ENCODE measurements around the gene LRTM2.

Gene LRTM2

GRCh38 chr12:1797991-1798640 is 22.2 kb upstream of the LRTM2 start:
- no peak for DNase-seq (ENCODE audit: low read depth in 4 of 4, low spot score in 1 of 4)

DNA sequence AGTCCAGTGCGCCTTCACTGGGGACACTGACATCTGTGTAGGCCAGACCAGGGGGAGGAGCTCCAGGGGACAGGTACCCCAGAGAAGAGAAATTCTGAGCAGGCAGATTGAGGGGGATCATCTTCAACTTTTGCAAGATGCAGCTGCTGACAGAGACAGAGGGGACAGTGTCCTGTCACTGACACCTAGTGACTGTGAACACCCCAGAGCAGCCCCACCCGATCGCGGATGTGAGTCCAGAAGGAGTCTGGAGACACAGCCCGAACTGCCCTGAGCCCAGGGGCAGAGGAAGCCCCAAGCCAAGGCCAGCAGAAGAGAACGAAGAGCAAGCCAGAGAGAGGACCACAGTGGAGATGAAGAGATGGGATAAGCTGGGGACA is 21.7 kb upstream of the LRTM2 start:
- DNase-seq (ENCODE audit: low read depth in 4 of 4, low spot score in 1 of 4), result no peak

DNA sequence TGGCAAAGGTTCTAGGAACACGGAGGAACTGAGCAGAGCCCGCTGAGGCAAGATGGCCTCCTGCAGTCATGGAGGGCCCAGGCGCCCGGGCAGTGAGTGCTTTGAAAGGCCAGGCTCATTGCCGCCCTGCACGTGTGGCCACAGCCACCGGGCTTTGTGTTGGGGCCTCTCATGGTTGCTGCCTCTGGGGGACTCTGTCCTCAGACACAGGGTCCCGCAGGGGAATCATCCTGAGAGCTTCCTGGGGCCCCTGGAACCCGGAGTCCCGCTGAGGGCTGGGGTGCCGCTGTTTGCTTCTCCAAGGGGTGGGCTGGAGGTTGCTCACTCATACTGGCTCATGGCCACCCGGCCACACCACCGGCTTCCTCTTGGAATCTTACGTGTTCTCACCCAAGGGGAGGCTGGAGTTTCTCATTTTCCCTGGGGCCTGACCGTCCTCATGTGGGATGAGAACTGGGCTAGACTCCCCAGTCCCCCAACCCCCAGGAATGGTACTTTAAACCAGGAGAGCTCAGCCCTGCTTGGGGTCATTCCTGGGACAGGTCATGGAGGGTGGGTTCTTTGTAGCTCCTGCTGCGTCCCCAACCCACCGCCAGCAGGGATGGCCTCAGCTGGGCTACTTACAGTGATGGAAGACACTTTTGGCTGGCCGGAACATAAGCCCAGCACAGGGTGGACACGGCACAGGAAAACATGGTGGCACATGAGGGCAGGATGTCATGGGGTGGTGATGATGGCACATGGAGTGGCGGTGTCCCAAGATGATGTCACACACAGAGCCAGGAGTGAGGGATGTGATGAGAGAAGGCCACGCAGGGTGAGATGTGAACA is 21.1 kb upstream of the LRTM2 start:
- DNase-seq (ENCODE audit: low read depth in 4 of 4, low spot score in 1 of 4), result no peak

- no peak for DNase-seq (ENCODE audit: low read depth in 4 of 4, low spot score in 1 of 4)
Observed at GRCh38 chr12:1799882-1800400, 20.4 kb upstream of the LRTM2 start.

GRCh38 chr12:1800401-1801302 is 19.7 kb upstream of the LRTM2 start:
- DNase-seq (ENCODE audit: low read depth in 4 of 4, low spot score in 1 of 4), result no peak

DNA sequence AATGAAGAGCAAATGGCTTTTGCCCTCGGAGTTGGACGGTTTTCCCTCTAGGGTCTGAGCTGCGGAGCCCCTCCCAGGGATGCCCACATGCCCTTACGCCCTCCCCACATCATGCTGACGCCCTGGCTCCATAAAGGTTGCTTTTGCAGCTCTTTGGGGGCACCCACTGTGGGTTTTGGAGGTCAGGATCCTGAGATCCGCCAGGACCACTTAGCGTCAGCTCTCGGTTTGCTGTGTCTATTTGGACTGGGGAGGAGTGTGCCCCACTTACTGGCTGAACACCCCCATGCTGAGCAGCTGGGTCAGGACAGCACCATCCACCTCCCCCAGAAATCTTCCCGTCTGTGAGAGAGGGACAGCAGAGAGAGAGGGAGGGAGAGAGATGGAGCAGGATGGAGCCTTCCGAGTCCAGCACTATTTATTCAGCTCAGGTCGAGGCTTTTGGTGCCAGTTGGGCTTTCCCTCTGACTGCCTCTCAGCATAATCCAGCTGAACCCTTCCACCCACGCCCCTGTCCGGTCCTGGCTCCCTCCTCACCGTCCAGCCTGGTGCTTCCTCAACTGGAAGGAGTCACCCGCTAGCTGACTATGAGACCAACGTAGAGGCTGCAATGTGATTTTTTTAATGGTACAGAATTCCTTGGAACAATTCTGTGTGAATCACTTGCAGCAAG is 18.9 kb upstream of the LRTM2 start:
- no peak for DNase-seq (ENCODE audit: low read depth in 4 of 4, low spot score in 1 of 4)

- DNase-seq (ENCODE audit: low read depth in 4 of 4, low spot score in 1 of 4), result no peak
Observed at GRCh38 chr12:1803736-1804135, 16.6 kb upstream of the LRTM2 start.

DNA sequence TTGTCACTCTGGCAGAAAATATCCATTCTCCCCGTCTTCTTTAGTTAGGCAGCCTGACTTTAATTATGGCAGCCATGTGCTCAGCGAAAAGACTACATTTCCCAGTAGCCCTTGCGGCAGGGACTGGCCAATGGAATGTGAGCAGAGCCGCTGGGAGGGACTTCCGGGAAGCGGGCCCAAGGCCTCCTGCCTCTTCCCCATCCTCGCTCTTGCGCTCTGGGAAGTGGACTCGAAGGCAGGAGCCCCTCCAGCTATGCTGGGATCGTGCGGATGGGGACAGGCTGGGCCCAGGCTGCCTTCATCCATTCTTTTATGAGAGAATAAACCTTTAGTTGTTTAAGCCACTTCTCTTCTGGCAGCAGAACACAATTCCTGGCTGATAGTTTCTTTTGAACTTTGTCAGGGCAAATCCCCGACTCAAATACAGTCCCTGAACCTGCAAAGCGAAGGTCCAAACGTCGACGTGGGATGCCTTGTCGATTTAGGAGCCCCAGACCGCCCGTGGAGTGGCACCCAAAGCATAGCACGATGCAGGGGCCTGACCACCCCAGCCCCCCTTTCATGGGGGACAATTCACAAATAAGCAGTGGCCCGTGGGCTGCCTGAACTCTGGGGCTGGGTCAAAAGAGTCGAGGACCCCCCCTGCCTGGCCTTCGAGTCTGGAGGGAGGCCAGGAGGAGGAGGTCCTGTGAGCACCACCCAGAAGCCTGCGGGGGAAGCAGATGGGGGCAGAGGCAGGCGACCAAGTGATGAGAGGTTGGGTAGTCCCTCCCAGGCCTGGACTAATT is 15.6 kb upstream of the LRTM2 start:
- DNase-seq (ENCODE audit: low read depth in 4 of 4, low spot score in 1 of 4), result peak; percentile 70 to 84 (median 80)

- DNase-seq (ENCODE audit: low read depth in 4 of 4, low spot score in 1 of 4), result no peak
Observed at GRCh38 chr12:1805441-1806081, 14.8 kb upstream of the LRTM2 start.

GRCh38 chr12:1806301-1807086 is 13.9 kb upstream of the LRTM2 start:
- DNase-seq (ENCODE audit: low read depth in 4 of 4, low spot score in 1 of 4), result no peak

GRCh38 chr12:1807087-1807860 is 13.1 kb upstream of the LRTM2 start:
- no peak for DNase-seq (ENCODE audit: low read depth in 4 of 4, low spot score in 1 of 4)

DNA sequence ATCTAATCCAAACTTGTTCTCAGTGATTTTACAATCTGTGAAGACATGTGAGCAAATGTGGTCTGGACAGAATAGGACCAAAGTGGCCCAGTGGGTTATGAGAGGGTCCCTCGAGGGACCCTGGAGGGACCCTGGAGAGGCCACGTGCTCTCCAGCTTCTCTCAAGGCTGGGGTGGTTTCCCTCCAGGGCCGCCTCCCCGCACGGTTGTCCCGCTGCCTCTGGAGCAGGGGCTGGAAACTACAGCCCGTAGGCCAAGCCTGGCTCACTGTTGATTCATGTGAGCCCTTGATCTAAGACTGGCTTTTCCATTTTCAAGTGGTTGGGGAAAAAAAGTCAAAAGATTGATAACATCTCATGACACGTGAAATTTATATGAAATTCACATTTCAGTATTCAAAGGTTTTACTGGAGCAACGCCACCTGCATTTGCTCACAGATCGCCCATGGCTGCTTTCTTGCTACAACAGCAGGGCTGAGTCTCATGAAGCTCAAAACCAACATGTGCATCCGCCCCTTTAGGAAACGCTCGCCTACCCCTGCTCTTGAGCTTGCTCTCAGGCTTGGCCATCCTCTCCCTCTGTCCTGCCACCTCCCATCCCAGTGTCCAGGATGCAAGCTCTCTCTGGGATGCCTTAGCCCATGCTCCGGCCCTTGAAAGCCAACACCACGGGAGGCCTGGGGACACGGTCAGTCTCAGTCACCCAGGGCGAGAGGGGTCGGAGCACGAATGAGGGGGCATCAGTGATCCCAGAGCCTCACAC is 12.1 kb upstream of the LRTM2 start:
- no peak for DNase-seq (ENCODE audit: low read depth in 4 of 4, low spot score in 1 of 4)

DNA sequence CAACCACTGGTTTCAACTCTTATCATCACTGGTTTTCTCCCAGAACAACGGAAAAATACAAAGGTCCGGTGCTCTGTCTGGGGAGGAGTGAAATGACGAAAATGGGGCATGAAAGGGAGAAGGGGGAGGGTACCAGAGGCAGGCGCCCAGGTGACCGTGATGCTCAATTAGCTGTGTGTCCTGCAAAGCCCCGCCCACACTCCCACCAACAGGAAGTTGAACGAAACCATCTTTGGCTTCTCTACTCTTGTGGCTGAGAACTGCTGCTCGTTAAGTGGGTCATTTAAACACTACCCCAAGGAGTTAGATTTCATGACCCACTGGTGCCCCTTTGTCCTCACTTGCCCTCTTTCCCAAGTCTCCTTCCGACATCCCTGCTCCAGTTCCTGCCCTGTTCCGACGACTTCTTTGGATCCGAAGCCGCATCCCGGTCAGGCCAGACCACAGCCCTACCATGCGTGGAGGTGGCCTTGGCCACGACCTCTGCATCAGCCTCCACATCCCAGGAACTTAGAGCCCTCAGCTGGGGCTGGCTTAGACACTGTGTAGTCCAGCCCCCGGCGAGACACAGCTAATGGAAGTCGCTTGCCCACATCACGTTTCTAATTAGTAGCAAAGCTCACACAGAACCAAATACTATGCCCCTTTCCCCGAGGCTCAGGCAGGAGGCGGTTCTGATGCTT is 11.4 kb upstream of the LRTM2 start:
- no peak for DNase-seq (ENCODE audit: low read depth in 4 of 4, low spot score in 1 of 4)

DNA sequence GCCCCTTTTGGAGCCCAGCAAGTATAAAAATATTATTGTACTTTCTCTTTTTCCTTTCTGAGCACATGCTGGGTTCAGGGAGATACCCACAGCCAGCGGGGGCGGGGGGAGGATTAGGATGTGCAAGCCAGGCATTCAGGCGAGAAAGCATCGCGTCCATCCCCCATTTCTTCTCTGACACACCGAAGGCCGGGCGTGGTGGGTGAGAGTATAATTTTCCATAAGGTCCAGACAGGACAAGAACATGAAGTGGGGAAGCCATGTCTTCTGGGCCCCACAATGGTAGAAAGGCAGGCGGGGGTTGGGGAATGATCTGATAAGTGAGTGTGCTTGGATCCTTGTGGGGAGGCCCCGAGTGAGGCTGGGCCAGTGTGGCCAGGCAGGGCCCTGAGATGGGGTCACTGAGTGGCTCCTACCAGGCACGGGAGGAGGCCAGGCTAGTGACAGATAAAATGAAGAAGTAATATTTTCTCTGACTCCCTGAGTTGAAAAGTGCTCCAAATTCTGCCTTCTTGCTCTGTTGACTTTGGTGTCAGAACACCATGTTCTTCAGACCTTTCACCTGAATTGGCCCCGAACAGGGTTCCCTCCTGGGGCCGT is 10.7 kb upstream of the LRTM2 start:
- no peak for DNase-seq (ENCODE audit: low read depth in 4 of 4, low spot score in 1 of 4)

DNA sequence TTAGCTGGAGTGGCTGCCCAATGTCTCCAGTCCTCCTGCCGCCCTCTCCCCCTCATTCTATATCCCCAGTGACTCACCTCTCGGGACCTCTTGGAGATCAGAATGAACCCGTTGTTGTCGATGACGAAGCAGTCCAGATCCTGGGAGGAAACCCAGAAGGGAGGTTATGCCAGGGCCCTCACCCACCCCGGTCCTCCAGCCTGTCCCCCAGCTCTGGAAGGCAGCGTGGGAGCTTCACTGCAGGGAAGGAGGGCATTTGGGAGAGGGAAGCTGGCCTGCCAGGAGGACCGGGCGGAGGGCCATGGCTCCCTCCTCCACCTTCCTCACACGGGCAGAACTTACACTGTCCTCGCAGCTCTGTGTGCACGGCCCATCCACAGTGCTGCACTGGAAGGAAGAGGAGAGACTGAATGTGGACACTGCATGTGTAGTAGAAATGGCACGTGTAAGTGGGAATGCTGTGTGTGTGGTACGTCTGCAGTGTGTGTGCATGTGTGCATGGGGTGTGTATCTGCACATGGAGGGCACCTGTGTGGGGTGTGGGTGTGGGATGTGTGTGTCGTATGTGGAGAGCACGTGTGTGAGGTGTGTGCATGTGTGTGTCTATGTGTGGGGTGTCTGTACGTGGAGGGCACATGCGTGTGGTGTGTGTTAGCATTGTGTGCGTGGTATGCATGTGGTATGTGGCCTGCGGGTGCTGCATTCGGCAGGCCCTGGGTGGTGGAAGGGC is 10.0 kb upstream of the LRTM2 start:
- no peak for DNase-seq (ENCODE audit: low read depth in 4 of 4, low spot score in 1 of 4)

DNA sequence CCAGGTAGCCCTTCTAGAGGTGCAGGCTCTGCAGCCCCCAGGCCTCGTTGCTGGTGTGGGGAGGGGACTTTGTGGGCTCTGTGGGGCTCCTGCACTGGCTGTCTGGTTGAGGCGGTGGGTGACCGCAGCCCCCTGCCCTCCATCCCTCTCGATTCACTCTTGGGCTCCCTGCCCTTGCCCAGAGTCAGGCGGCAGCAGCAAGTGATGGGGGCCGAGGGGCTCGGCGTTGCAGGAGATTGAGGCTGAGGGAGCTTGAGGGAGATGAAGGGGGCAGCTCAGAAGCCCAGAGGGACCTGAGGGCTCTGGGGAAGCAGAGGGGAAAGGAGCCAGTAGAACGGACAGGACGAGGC is 9.5 kb upstream of the LRTM2 start:
- no peak for DNase-seq (ENCODE audit: low read depth in 4 of 4, low spot score in 1 of 4)

Measured in stimulated activated CD4-positive, alpha-beta T cell treated with anti-CD3 and anti-CD28 coated beads, Interleukin-1b, Interleukin-23, amount 100 ng/mL, for 24 hours (primary cell).